ENCODE measurements around the gene OR11H7.
"Not testable (repeated sequence)": the region's sequence is repeated elsewhere in the genome, so short reads cannot be mapped to it uniquely, and the experiment has no call there.

The OR11H7 gene

GRCh38 chr14:20194101-20194500 lies 34.7 kb upstream of the OR11H7 start:
- no peak for TF ChIP-seq CTCF (IDR thresholded peaks at IDR 0.05; ENCODE audit: low read depth, low read length)
- no peak for DNase-seq (ENCODE audit: low read depth in 2 of 2)
- H3K4me3 ChIP-seq (replicated peaks in 1 of 2; ENCODE audit: low read depth in 2 of 2, low read length in 2 of 2): no peak overlapping the region

GRCh38 chr14:20195170-20195569 lies 33.6 kb upstream of the OR11H7 start:
- not testable (repeated sequence) for DNase-seq (ENCODE audit: low read depth in 2 of 2); H3K4me3 ChIP-seq (replicated peaks in 1 of 2; ENCODE audit: low read depth in 2 of 2, low read length in 2 of 2)

GRCh38 chr14:20195911-20196310 lies 32.9 kb upstream of the OR11H7 start:
- TF ChIP-seq CTCF (IDR thresholded peaks at IDR 0.05; ENCODE audit: low read depth, low read length): no peak
- H3K4me3 ChIP-seq (replicated peaks in 1 of 2; ENCODE audit: low read depth in 2 of 2, low read length in 2 of 2): no peak overlapping the region
- DNase-seq (ENCODE audit: low read depth in 2 of 2): no peak

GRCh38 chr14:20197459-20197858 lies 31.3 kb upstream of the OR11H7 start:
- no peak for TF ChIP-seq CTCF (IDR thresholded peaks at IDR 0.05; ENCODE audit: low read depth, low read length)
- DNase-seq (ENCODE audit: low read depth in 2 of 2): no peak
- H3K4me3 ChIP-seq (replicated peaks in 1 of 2; ENCODE audit: low read depth in 2 of 2, low read length in 2 of 2): no peak overlapping the region

GRCh38 chr14:20198991-20199390 lies 29.8 kb upstream of the OR11H7 start:
- DNase-seq (ENCODE audit: low read depth in 2 of 2): no peak
- TF ChIP-seq CTCF (IDR thresholded peaks at IDR 0.05; ENCODE audit: low read depth, low read length): no peak
- H3K4me3 ChIP-seq (replicated peaks in 1 of 2; ENCODE audit: low read depth in 2 of 2, low read length in 2 of 2): no peak overlapping the region

GRCh38 chr14:20204721-20205120 lies 24.1 kb upstream of the OR11H7 start:
- H3K4me3 ChIP-seq (replicated peaks in 1 of 2; ENCODE audit: low read depth in 2 of 2, low read length in 2 of 2): no peak overlapping the region
- no peak for TF ChIP-seq CTCF (IDR thresholded peaks at IDR 0.05; ENCODE audit: low read depth, low read length)
- no peak for DNase-seq (ENCODE audit: low read depth in 2 of 2)

- no peak for TF ChIP-seq CTCF (IDR thresholded peaks at IDR 0.05; ENCODE audit: low read depth, low read length)
- no peak overlapping the region for H3K4me3 ChIP-seq (replicated peaks in 1 of 2; ENCODE audit: low read depth in 2 of 2, low read length in 2 of 2)
- no peak for DNase-seq (ENCODE audit: low read depth in 2 of 2)
These were observed 19.2 kb upstream of the OR11H7 start for GRCh38 chr14:20209595-20209994.

GRCh38 chr14:20212406-20212805 lies 16.4 kb upstream of the OR11H7 start:
- not testable (repeated sequence) for DNase-seq (ENCODE audit: low read depth in 2 of 2); H3K4me3 ChIP-seq (replicated peaks in 1 of 2; ENCODE audit: low read depth in 2 of 2, low read length in 2 of 2)

Measured in cardiac fibroblast (primary cell).